HepG2 (cell line): ENCODE measurements around the gene L3MBTL4. TPM values are rescaled to one million over a fixed set of nuclear protein-coding genes. Genes with fewer than 3 reads are reported as not detected.

Source experiments
- DPF2 ChIP-seq: sonication (generic); formaldehyde crosslinking; IDR thresholded peaks from 2 replicates; pipeline ENCODE4 v1.4.0; 2020; ENCODE audit warnings: mild to moderate bottlenecking, low read depth, missing genetic modification reagents, borderline replicate concordance
- HNF4A ChIP-seq: sonication (generic); formaldehyde crosslinking; IDR thresholded peaks from 2 replicates; pipeline ENCODE4 v1.4.0; 2020; ENCODE audit warnings: missing genetic modification reagents
- HOXD1 ChIP-seq: sonication (generic); formaldehyde crosslinking; IDR thresholded peaks from 2 replicates; pipeline ENCODE4 v1.5.0; 2020; ENCODE audit warnings: missing genetic modification reagents
- KAT8 ChIP-seq: IDR thresholded peaks from 2 replicates; pipeline ENCODE4 v1.6.1; 2016; ENCODE audit warnings: missing genetic modification reagents, missing compliant biosample characterization
- NFKBIZ ChIP-seq: IDR thresholded peaks from 2 replicates; pipeline ENCODE4 v1.6.1; 2018; ENCODE audit warnings: missing genetic modification reagents, missing compliant biosample characterization
- SSRP1 ChIP-seq: IDR thresholded peaks from 2 replicates; pipeline ENCODE4 v1.6.1; 2016; ENCODE audit warnings: control low read depth
- SUZ12 ChIP-seq: fragments of 150-350 bp; IDR thresholded peaks from 2 replicates; pipeline ENCODE4 v1.6.1; 2014; ENCODE audit warnings: low read depth, low read length
- TBX3 ChIP-seq: fragments of 450-650 bp; IDR thresholded peaks from 2 replicates; pipeline ENCODE4 v1.6.1; 2017; ENCODE audit warnings: antibody characterized with exemption, mild to moderate bottlenecking, inconsistent platforms, borderline replicate concordance
- ZNF549 ChIP-seq: sonication (generic); formaldehyde crosslinking; IDR thresholded peaks from 2 replicates; pipeline ENCODE4 v1.5.0; 2020; ENCODE audit warnings: missing genetic modification reagents
- ZNF776 ChIP-seq: sonication (generic); formaldehyde crosslinking; IDR thresholded peaks from 2 replicates; pipeline ENCODE4 v1.4.0; 2020; ENCODE audit warnings: mild to moderate bottlenecking, missing genetic modification reagents
- polyA plus RNA-seq, 8 experiments: library from polyadenylated mRNA; depleted of rRNA in 3 of 8; stranded (reverse) in 7 of 8; unstranded in 1 of 8; fragments of >200 nt; fragmentation: Illumina TruSeq in 4 of 8; extraction: Trizol in 4 of 8; gene quantifications; 2 replicates each; pipeline versions ENCODE4 v1.2.1 to v1.2.3, GENCODE V29; 2011 to 2016; ENCODE audit warnings: low read depth in 4 of 8, missing spikeins in 1 of 8, mixed read lengths in 1 of 8; ENCODE audit not compliant: insufficient read depth in 1 of 8
- total RNA-seq, 5 experiments: library from RNA; depleted of rRNA; stranded (reverse); fragments of >200 nt; fragmentation: Illumina TruSeq; extraction: Trizol; gene quantifications; 2 replicates each; pipeline ENCODE4 v1.2.3, GENCODE V29; 2016; ENCODE audit warnings: low read depth in 1 of 5
- TF ChIP-seq, protein P1 (sequence below): sonication (generic); formaldehyde crosslinking; IDR thresholded peaks from 2 replicates; pipeline ENCODE4 v1.4.0; 2020; ENCODE audit warnings: missing genetic modification reagents
- TF ChIP-seq, protein P2 (sequence below): sonication (generic); formaldehyde crosslinking; IDR thresholded peaks from 2 replicates; pipeline ENCODE4 v1.9.0; 2022; ENCODE audit warnings: low read depth, missing genetic modification reagents
- TF ChIP-seq, protein P3 (sequence below): sonication (generic); formaldehyde crosslinking; IDR thresholded peaks from 2 replicates; pipeline ENCODE4 v1.4.0; 2020; ENCODE audit warnings: mild to moderate bottlenecking, missing genetic modification reagents, borderline replicate concordance
- TF ChIP-seq, protein P4 (sequence below): sonication (generic); formaldehyde crosslinking; IDR thresholded peaks from 2 replicates; pipeline ENCODE4 v1.5.0; 2020; ENCODE audit warnings: mild to moderate bottlenecking, missing genetic modification reagents, borderline replicate concordance
- TF ChIP-seq, protein P5 (sequence below): IDR thresholded peaks from 2 replicates; pipeline ENCODE4 v1.6.1; 2012; ENCODE audit warnings: inconsistent platforms
- TF ChIP-seq, protein P6 (sequence below): sonication (generic); formaldehyde crosslinking; IDR thresholded peaks from 2 replicates; pipeline ENCODE4 v1.8.0; 2022; ENCODE audit warnings: mild to moderate bottlenecking, missing genetic modification reagents; ENCODE audit not compliant: insufficient replicate concordance
- TF ChIP-seq, protein P7 (sequence below): fragments of 450-650 bp; IDR thresholded peaks from 2 replicates; pipeline ENCODE4 v1.6.1; 2017
- TF ChIP-seq, protein P8 (sequence below): IDR thresholded peaks from 2 replicates; pipeline ENCODE4 v1.6.1; 2016; ENCODE audit warnings: missing genetic modification reagents, missing compliant biosample characterization

L3MBTL4 gene
- total and polyA plus RNA-seq, 2 of the 13 experiments (the other 11 are each of a cell fraction or from before 2014, with no cell fraction given), result 10.8 to 13.3 TPM

DNA sequence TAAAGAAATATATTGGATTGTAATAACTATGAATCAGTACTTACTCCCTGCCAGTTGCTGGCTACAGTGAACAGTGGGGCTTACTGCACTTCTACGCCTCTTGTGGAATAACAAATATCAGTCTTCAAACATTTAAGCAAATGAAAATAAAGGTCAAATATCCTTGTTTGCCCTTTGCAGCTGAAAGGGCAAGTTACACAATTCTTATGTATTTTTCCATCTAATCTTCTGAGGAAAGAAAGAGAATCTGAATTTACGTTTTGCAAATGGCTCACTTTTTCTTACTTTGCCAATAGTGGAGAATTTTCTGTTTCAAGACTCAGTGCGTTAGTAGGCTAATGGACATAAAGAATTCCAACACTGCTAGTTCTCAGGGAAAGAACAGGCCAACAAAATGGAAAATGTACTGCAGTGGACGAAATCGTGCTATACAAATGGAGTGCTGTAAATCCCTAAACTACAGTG is 362.2 kb downstream of the L3MBTL4 start (continued):
- TF ChIP-seq HOXD1, result no peak
- TF ChIP-seq, protein P1, sequence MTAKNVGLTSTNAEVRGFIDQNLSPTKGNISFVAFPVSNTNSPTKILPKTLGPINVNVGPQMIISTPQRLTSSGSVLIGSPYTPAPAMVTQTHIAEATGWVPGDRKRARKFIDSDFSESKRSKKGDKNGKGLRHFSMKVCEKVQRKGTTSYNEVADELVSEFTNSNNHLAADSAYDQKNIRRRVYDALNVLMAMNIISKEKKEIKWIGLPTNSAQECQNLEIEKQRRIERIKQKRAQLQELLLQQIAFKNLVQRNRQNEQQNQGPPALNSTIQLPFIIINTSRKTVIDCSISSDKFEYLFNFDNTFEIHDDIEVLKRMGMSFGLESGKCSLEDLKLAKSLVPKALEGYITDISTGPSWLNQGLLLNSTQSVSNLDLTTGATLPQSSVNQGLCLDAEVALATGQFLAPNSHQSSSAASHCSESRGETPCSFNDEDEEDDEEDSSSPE (CRISPR knock-in tag), result no peak
- no peak for TF ChIP-seq TBX3
- TF ChIP-seq, protein P2, sequence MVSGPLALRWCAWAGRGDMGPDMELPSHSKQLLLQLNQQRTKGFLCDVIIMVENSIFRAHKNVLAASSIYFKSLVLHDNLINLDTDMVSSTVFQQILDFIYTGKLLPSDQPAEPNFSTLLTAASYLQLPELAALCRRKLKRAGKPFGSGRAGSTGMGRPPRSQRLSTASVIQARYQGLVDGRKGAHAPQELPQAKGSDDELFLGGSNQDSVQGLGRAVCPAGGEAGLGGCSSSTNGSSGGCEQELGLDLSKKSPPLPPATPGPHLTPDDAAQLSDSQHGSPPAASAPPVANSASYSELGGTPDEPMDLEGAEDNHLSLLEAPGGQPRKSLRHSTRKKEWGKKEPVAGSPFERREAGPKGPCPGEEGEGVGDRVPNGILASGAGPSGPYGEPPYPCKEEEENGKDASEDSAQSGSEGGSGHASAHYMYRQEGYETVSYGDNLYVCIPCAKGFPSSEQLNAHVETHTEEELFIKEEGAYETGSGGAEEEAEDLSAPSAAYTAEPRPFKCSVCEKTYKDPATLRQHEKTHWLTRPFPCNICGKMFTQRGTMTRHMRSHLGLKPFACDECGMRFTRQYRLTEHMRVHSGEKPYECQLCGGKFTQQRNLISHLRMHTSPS, result no peak
- peak; percentile 59; the same call in 1 of the 2 replicates for TF ChIP-seq KAT8 (CRISPR knock-in tag)
- TF ChIP-seq, protein P3, sequence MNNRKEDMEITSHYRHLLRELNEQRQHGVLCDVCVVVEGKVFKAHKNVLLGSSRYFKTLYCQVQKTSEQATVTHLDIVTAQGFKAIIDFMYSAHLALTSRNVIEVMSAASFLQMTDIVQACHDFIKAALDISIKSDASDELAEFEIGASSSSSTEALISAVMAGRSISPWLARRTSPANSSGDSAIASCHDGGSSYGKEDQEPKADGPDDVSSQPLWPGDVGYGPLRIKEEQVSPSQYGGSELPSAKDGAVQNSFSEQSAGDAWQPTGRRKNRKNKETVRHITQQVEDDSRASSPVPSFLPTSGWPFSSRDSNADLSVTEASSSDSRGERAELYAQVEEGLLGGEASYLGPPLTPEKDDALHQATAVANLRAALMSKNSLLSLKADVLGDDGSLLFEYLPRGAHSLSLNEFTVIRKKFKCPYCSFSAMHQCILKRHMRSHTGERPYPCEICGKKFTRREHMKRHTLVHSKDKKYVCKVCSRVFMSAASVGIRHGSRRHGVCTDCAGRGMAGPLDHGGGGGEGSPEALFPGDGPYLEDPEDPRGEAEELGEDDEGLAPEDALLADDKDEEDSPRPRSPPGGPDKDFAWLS (CRISPR knock-in tag), result no peak
- TF ChIP-seq SUZ12, result no peak
- TF ChIP-seq, protein P4, sequence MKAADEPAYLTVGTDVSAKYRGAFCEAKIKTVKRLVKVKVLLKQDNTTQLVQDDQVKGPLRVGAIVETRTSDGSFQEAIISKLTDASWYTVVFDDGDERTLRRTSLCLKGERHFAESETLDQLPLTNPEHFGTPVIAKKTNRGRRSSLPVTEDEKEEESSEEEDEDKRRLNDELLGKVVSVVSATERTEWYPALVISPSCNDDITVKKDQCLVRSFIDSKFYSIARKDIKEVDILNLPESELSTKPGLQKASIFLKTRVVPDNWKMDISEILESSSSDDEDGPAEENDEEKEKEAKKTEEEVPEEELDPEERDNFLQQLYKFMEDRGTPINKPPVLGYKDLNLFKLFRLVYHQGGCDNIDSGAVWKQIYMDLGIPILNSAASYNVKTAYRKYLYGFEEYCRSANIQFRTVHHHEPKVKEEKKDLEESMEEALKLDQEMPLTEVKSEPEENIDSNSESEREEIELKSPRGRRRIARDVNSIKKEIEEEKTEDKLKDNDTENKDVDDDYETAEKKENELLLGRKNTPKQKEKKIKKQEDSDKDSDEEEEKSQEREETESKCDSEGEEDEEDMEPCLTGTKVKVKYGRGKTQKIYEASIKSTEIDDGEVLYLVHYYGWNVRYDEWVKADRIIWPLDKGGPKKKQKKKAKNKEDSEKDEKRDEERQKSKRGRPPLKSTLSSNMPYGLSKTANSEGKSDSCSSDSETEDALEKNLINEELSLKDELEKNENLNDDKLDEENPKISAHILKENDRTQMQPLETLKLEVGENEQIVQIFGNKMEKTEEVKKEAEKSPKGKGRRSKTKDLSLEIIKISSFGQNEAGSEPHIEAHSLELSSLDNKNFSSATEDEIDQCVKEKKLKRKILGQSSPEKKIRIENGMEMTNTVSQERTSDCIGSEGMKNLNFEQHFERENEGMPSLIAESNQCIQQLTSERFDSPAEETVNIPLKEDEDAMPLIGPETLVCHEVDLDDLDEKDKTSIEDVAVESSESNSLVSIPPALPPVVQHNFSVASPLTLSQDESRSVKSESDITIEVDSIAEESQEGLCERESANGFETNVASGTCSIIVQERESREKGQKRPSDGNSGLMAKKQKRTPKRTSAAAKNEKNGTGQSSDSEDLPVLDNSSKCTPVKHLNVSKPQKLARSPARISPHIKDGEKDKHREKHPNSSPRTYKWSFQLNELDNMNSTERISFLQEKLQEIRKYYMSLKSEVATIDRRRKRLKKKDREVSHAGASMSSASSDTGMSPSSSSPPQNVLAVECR (CRISPR knock-in tag), result no peak
- no peak for TF ChIP-seq NFKBIZ
- TF ChIP-seq ZNF549, result no peak
- TF ChIP-seq, protein P5, sequence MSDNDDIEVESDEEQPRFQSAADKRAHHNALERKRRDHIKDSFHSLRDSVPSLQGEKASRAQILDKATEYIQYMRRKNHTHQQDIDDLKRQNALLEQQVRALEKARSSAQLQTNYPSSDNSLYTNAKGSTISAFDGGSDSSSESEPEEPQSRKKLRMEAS, result no peak
- no peak for TF ChIP-seq ZNF776 (CRISPR knock-in tag)
- TF ChIP-seq, protein P6, sequence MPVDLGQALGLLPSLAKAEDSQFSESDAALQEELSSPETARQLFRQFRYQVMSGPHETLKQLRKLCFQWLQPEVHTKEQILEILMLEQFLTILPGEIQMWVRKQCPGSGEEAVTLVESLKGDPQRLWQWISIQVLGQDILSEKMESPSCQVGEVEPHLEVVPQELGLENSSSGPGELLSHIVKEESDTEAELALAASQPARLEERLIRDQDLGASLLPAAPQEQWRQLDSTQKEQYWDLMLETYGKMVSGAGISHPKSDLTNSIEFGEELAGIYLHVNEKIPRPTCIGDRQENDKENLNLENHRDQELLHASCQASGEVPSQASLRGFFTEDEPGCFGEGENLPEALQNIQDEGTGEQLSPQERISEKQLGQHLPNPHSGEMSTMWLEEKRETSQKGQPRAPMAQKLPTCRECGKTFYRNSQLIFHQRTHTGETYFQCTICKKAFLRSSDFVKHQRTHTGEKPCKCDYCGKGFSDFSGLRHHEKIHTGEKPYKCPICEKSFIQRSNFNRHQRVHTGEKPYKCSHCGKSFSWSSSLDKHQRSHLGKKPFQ (CRISPR knock-in tag), result no peak
- TF ChIP-seq HNF4A (CRISPR knock-in tag), result peak; percentile 83
- TF ChIP-seq, protein P7, sequence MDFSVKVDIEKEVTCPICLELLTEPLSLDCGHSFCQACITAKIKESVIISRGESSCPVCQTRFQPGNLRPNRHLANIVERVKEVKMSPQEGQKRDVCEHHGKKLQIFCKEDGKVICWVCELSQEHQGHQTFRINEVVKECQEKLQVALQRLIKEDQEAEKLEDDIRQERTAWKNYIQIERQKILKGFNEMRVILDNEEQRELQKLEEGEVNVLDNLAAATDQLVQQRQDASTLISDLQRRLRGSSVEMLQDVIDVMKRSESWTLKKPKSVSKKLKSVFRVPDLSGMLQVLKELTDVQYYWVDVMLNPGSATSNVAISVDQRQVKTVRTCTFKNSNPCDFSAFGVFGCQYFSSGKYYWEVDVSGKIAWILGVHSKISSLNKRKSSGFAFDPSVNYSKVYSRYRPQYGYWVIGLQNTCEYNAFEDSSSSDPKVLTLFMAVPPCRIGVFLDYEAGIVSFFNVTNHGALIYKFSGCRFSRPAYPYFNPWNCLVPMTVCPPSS, result no peak
- TF ChIP-seq, protein P8, sequence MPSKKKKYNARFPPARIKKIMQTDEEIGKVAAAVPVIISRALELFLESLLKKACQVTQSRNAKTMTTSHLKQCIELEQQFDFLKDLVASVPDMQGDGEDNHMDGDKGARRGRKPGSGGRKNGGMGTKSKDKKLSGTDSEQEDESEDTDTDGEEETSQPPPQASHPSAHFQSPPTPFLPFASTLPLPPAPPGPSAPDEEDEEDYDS (CRISPR knock-in tag), result no peak
- TF ChIP-seq SSRP1, result no peak
- no peak for TF ChIP-seq DPF2
